GM12878 (cell line): ENCODE data around the gene SCGN. TPM values are rescaled to one million over a fixed set of nuclear protein-coding genes. Genes with fewer than 3 reads are reported as not detected.

Source experiments
- ATAC-seq: fragments of 200-7000 bp; cut with Tn5 transposase; 3 replicates; pipeline ENCODE4 v1.9.1; 2020; ENCODE audit warnings: mild to moderate bottlenecking, moderate library complexity
- BruUV-seq: library from RNA; stranded (reverse); fragments of 400-500 nt; replicated peaks from 2 replicates; lab custom pipeline; 2021; lab: Mats Ljungman, UMichigan
- CTCF ChIA-PET: fragments of 300-600 bp; sonication (Branson Sonifier 250); formaldehyde crosslinking; extraction: SDS; loops from one replicate; lab custom pipeline; 2021; ENCODE audit warnings: inconsistent platforms; lab: Yijun Ruan, JAX
- POLR2A ChIA-PET: fragments of 350-600 bp; formaldehyde crosslinking; extraction: SDS; loops from one replicate; lab custom pipeline; 2021; ENCODE audit warnings: inconsistent platforms; lab: Charles Lee
- RAD21 ChIA-PET: fragments of 300-600 bp; sonication (Branson Sonifier 250); formaldehyde crosslinking; loops from one replicate; lab custom pipeline; 2023; ENCODE audit warnings: antibody characterized with exemption; ENCODE audit not compliant: unreplicated experiment; lab: Charles Lee
- SMC1A ChIA-PET: fragments of 300-600 bp; sonication (Branson Sonifier 250); formaldehyde crosslinking; loops from one replicate; lab custom pipeline; 2023; ENCODE audit not compliant: unreplicated experiment, uncharacterized antibody; lab: Charles Lee
- DNase-seq: peaks from one replicate; pipeline ENCODE4 v3.0.0-alpha.2; 2011; ENCODE audit warnings: low read depth, low spot score
- FAIRE-seq: peaks from 3 replicates; lab custom pipeline; 2011; peaks lifted over from hg19 to GRCh38; lab: Jason Lieb, UNC
- H2AFZ ChIP-seq: 2 replicates; pipeline ENCODE4 v1.6.0; 2011; ENCODE audit warnings: low read depth, low read length, control low read depth; ENCODE audit not compliant: control insufficient read depth
- H3K27ac ChIP-seq: 2 replicates; pipeline ENCODE4 v1.5.1; 2011; ENCODE audit warnings: control low read depth; ENCODE audit not compliant: control insufficient read depth, insufficient read depth
- H3K27me3 ChIP-seq, 2 experiments: replicated peaks in 1 of 2; 2 replicates each; pipeline versions ENCODE4 v1.6.0 to v1.6.1; 2011; ENCODE audit warnings: low read length in 1 of 2; ENCODE audit not compliant: control insufficient read depth in 2 of 2, insufficient read depth in 2 of 2
- H3K36me3 ChIP-seq, 2 experiments: 2 replicates each; pipeline ENCODE4 v1.5.1; 2011; ENCODE audit warnings: low read length in 1 of 2; ENCODE audit not compliant: control insufficient read depth in 2 of 2, insufficient read depth in 2 of 2
- H3K4me1 ChIP-seq: 2 replicates; pipeline ENCODE4 v1.6.1; 2011; ENCODE audit warnings: mild to moderate bottlenecking, low read length, moderate library complexity, mixed read lengths; ENCODE audit not compliant: control insufficient read depth, insufficient read depth
- H3K4me2 ChIP-seq: 2 replicates; pipeline ENCODE4 v1.6.0; 2011; ENCODE audit warnings: control low read depth; ENCODE audit not compliant: control insufficient read depth, insufficient read depth
- H3K4me3 ChIP-seq: fragments of 200-600 bp; sonication (generic); 2 replicates; pipeline ENCODE4 v1.5.1; 2016
- H3K79me2 ChIP-seq: 2 replicates; pipeline ENCODE4 v1.6.0; 2011; ENCODE audit warnings: low read length; ENCODE audit not compliant: control insufficient read depth, insufficient read depth
- H3K9ac ChIP-seq: 2 replicates; pipeline ENCODE4 v1.8.0; 2011; ENCODE audit warnings: low read length, control low read depth, mixed read lengths; ENCODE audit not compliant: control insufficient read depth, insufficient read depth
- H3K9me3 ChIP-seq: replicated peaks from 3 replicates; pipeline ENCODE4 v1.5.1; 2011; ENCODE audit warnings: mild to moderate bottlenecking, low read length; ENCODE audit not compliant: control insufficient read depth, insufficient read depth
- H4K20me1 ChIP-seq: 2 replicates; pipeline ENCODE4 v1.6.0; 2011; ENCODE audit not compliant: control insufficient read depth, insufficient read depth
- BCL11A ChIP-seq: IDR thresholded peaks from 2 replicates; pipeline ENCODE4 v1.6.1; 2011; ENCODE audit warnings: low read depth, low read length
- CTCF ChIP-seq, 3 experiments: IDR thresholded peaks in 2 of 3; conservative IDR thresholded peaks in 1 of 3; 2 replicates each; pipeline ENCODE4 v1.5.1; 2011; ENCODE audit warnings: low read depth in 3 of 3, low read length in 3 of 3, mild to moderate bottlenecking in 3 of 3, control low read depth in 2 of 3, moderate library complexity in 2 of 3, inconsistent platforms in 1 of 3, mixed read lengths in 1 of 3; ENCODE audit not compliant: control insufficient read depth in 2 of 3, insufficient read depth in 1 of 3; ENCODE audit errors: extremely low read depth in 1 of 3
- ESRRA ChIP-seq: IDR thresholded peaks from 2 replicates; pipeline ENCODE4 v1.6.1; 2012; ENCODE audit warnings: mild to moderate bottlenecking, low read length, improper control_type of control experiment
- EZH2 ChIP-seq: IDR thresholded peaks from 2 replicates; pipeline ENCODE4 v1.6.1; 2012; ENCODE audit warnings: low read depth, mild to moderate bottlenecking, control low read depth, inconsistent platforms, low read length, borderline replicate concordance; ENCODE audit not compliant: control insufficient read depth
- FOXK2 ChIP-seq: fragments of 450-650 bp; IDR thresholded peaks from 2 replicates; pipeline ENCODE4 v1.6.1; 2017; ENCODE audit warnings: mild to moderate bottlenecking, moderate library complexity
- GATAD2B ChIP-seq: fragments of 450-650 bp; conservative IDR thresholded peaks from 2 replicates; pipeline ENCODE4 v1.6.1; 2017; ENCODE audit warnings: low read depth, mild to moderate bottlenecking, moderate library complexity
- HCFC1 ChIP-seq: fragments of 150-350 bp; IDR thresholded peaks from 2 replicates; pipeline ENCODE4 v1.6.1; 2014; ENCODE audit warnings: low read length
- HDGF ChIP-seq: fragments of 450-650 bp; IDR thresholded peaks from 2 replicates; pipeline ENCODE4 v1.6.1; 2016; ENCODE audit warnings: antibody characterized with exemption
- JUNB ChIP-seq: IDR thresholded peaks from 2 replicates; pipeline ENCODE4 v1.6.1; 2016; ENCODE audit warnings: antibody characterized with exemption, mild to moderate bottlenecking
- KAT2A ChIP-seq: conservative IDR thresholded peaks from 2 replicates; pipeline ENCODE4 v1.6.1; 2011; ENCODE audit warnings: low read depth, low read length; ENCODE audit not compliant: control insufficient read depth
- NFXL1 ChIP-seq: fragments of 450-650 bp; IDR thresholded peaks from 2 replicates; pipeline ENCODE4 v1.6.1; 2017; ENCODE audit warnings: antibody characterized with exemption, mild to moderate bottlenecking, borderline replicate concordance
- PKNOX1 ChIP-seq: fragments of 450-650 bp; IDR thresholded peaks from 2 replicates; pipeline ENCODE4 v1.6.1; 2016; ENCODE audit warnings: mild to moderate bottlenecking
- RCOR1 ChIP-seq: conservative IDR thresholded peaks from 2 replicates; pipeline ENCODE4 v1.6.1; 2012; ENCODE audit warnings: low read depth, low read length, improper control_type of control experiment
- RFX5 ChIP-seq: IDR thresholded peaks from 2 replicates; pipeline ENCODE4 v1.6.1; 2011; ENCODE audit warnings: low read depth, low read length, improper control_type of control experiment
- SMC3 ChIP-seq: IDR thresholded peaks from 2 replicates; pipeline ENCODE4 v1.6.1; 2011; ENCODE audit warnings: low read length, improper control_type of control experiment, borderline replicate concordance
- SREBF1 ChIP-seq: IDR thresholded peaks from 2 replicates; pipeline ENCODE4 v1.6.1; 2012; ENCODE audit warnings: mild to moderate bottlenecking, low read length
- SUPT20H ChIP-seq: IDR thresholded peaks from 2 replicates; pipeline ENCODE4 v1.6.1; 2011; ENCODE audit warnings: low read depth, mild to moderate bottlenecking, low read length, moderate library complexity, borderline replicate concordance; ENCODE audit not compliant: control insufficient read depth
- SUZ12 ChIP-seq: fragments of 200-600 bp; sonication (generic); IDR thresholded peaks from one replicate; pipeline ENCODE4 v1.6.1; 2018; ENCODE audit warnings: antibody characterized with exemption, mild to moderate bottlenecking; ENCODE audit not compliant: unreplicated experiment
- ZBTB4 ChIP-seq: fragments of 450-650 bp; formaldehyde crosslinking; IDR thresholded peaks from 2 replicates; pipeline ENCODE4 v1.4.0; 2022; ENCODE audit warnings: mild to moderate bottlenecking, moderate library complexity
- WGBS: methylation state at CpG from one replicate; pipeline ENCODE4 v1.1.6; 2016; ENCODE audit warnings: low lambda C conversion rate; ENCODE audit not compliant: insufficient replicate concordance, insufficient coverage; ENCODE audit errors: missing lambda C conversion rate; 5-methylcytosine and 5-hydroxymethylcytosine counted together
- in situ Hi-C: fragments of 300-500 bp; cut with MboI; formaldehyde crosslinking; loops from 9 replicates; pipeline ENCODE4 v1.14.3; 2018; ENCODE audit warnings: mixed read lengths
- intact Hi-C: fragments of 100-400 bp; cut with micrococcal nuclease; formaldehyde crosslinking; loops from one replicate; pipeline ENCODE4 v1.14.2; 2022; ENCODE audit not compliant: unreplicated experiment
- polyA plus RNA-seq, 11 experiments: library from polyadenylated mRNA; depleted of rRNA in 4 of 11; unstranded in 6 of 11; stranded (reverse) in 5 of 11; fragments of >200 nt; fragmentation: Nextera tagmentation in 4 of 11; fragmentation: Illumina TruSeq in 1 of 11; extraction: Ambion mirVana in 4 of 11; extraction: Trizol in 1 of 11; gene quantifications; 1 replicate in 1 of 11; 2 replicates in 10 of 11; pipeline versions ENCODE4 v1.2.1 to v1.2.3, GENCODE V29; 2011 to 2016; ENCODE audit warnings: inconsistent platforms in 2 of 11, missing spikeins in 2 of 11, low read depth in 1 of 11
- total RNA-seq, 4 experiments: library from RNA; depleted of rRNA in 3 of 4; stranded (reverse); fragments of >200 nt in 3 of 4; fragmentation: Illumina TruSeq in 1 of 4; extraction: Trizol in 1 of 4; gene quantifications; 2 replicates each; pipeline versions ENCODE4 v1.2.1 to v1.2.3, GENCODE V29; 2013 to 2021

Gene SCGN
- total and polyA plus RNA-seq, 10 of the 15 experiments (the other 5 are each of a cell fraction or from before 2014, with no cell fraction given), result not detected

- Histone ChIP-seq H3K36me3 (no peaks in the 10 kb centered on the region), H3K27me3 (no peaks in the 10 kb centered on the region), H3K4me1 (no peaks in the 10 kb centered on the region), H3K9ac (no peak overlapping the region), H3K27ac (no peak overlapping the region), H4K20me1 (no peaks in the 10 kb centered on the region), H3K4me3 (no peak overlapping the region), H3K9me3 (no peaks in the 10 kb centered on the region), H3K79me2 (no peaks in the 10 kb centered on the region), H3K4me2 (no peak overlapping the region), H2AFZ (no peak overlapping the region)
- in situ Hi-C loops (no loop called here), intact Hi-C loops (no loop called here)
- ChIA-PET RAD21 (no interaction called here), SMC1A (interaction anchor here (1.0 to 1.8 kb wide), 3 partner anchors 12 to 348 kb away, joined by 3 to 4 read pairs (median 3); no protein-coding TSS in a partner anchor), CTCF (interaction anchor here (1.0 to 2.0 kb wide), 2 partner anchors 14 to 227 kb away, joined by 3 to 5 read pairs; no protein-coding TSS in a partner anchor), POLR2A (no interaction called here)
- TF ChIP-seq HCFC1, result no peak
- TF ChIP-seq JUNB, result no peak
- no peak for TF ChIP-seq SUZ12
- TF ChIP-seq CTCF (IDR thresholded peaks at IDR 0.05 in 2 of 3, conservative IDR thresholded peaks at IDR 0.05 in 1 of 3; ENCODE audit: control insufficient read depth in 2 of 3, extremely low read depth in 1 of 3, insufficient read depth in 1 of 3, low read depth in 3 of 3, low read length in 3 of 3), result no peak
- TF ChIP-seq KAT2A, result no peak
- TF ChIP-seq SUPT20H, result no peak
- TF ChIP-seq ESRRA, result no peak
- no peak for TF ChIP-seq BCL11A
- TF ChIP-seq PKNOX1, result no peak
- no peak for TF ChIP-seq GATAD2B
- TF ChIP-seq SMC3, result no peak
- TF ChIP-seq RFX5, result no peak
- no peak for TF ChIP-seq EZH2
- no peak for TF ChIP-seq HDGF
- TF ChIP-seq SREBF1, result no peak
- TF ChIP-seq RCOR1, result no peak
- no peak for TF ChIP-seq FOXK2
- TF ChIP-seq NFXL1, result no peak
- TF ChIP-seq ZBTB4, result no peak
- WGBS, result 53% methylated on average over 4 of the region's 4 CpGs
- DNase-seq (no peak), FAIRE-seq (no peak), ATAC-seq (no peak)
- no TSS peak for BruUV-seq
These were observed 38.0 kb upstream of the SCGN start for GRCh38 chr6:25614052-25614451.
